Erythroblast (primary cell): ENCODE measurements around the gene MS4A15.

Experiments
- GATA1 ChIP-seq: IDR thresholded peaks from 2 replicates; pipeline ENCODE4 v1.6.1; 2011; ENCODE audit warnings: low read depth, mild to moderate bottlenecking, control low read depth, low read length, moderate library complexity
- POLR2A ChIP-seq: IDR thresholded peaks from 2 replicates; pipeline ENCODE4 v1.6.1; 2011; ENCODE audit warnings: mild to moderate bottlenecking, low read length

- TF ChIP-seq POLR2A: no peak
- no peak for TF ChIP-seq GATA1
Measured at GRCh38 chr11:60769811-60770210, 13.1 kb downstream of the MS4A15 start.
